CD1c-positive myeloid dendritic cell (primary cell): Measurements from ENCODE around the gene AHI1.
A peak's percentile ranks its signal among the peaks of the same experiment; 100 is the strongest.

Source experiments
- DNase-seq: peaks from one replicate; pipeline ENCODE4 v3.0.0-alpha.2; 2016; ENCODE audit errors: extremely low spot score

The AHI1 gene

GRCh38 chr6:135299256-135299655, 198.3 kb downstream of the AHI1 start:
- DNase-seq: no peak

GRCh38 chr6:135298455-135298854, 199.1 kb downstream of the AHI1 start:
- no peak for DNase-seq

GRCh38 chr6:135296715-135297114, 200.8 kb downstream of the AHI1 start:
- DNase-seq: no peak

GRCh38 chr6:135295085-135295484, 202.5 kb downstream of the AHI1 start:
- DNase-seq: no peak

GRCh38 chr6:135291288-135292076, 206.1 kb downstream of the AHI1 start:
- no peak for DNase-seq

- no peak for DNase-seq
These were observed 207.7 kb downstream of the AHI1 start for GRCh38 chr6:135289816-135290215.

- DNase-seq: peak; percentile 17
These were observed 210.5 kb downstream of the AHI1 start for GRCh38 chr6:135286962-135287538.

GRCh38 chr6:135285165-135285564, 212.4 kb downstream of the AHI1 start:
- DNase-seq: no peak

- no peak for DNase-seq
These were observed 213.6 kb downstream of the AHI1 start for GRCh38 chr6:135283926-135284325.

GRCh38 chr6:135282395-135282794, 215.1 kb downstream of the AHI1 start:
- no peak for DNase-seq

GRCh38 chr6:135281964-135282363, 215.6 kb downstream of the AHI1 start:
- no peak for DNase-seq

- peak; percentile 62 for DNase-seq
These were observed 216.3 kb downstream of the AHI1 start for GRCh38 chr6:135281227-135281626.

- DNase-seq: peak; percentile 58
These were observed 217.0 kb downstream of the AHI1 start for GRCh38 chr6:135280375-135281136.

GRCh38 chr6:135277422-135277821, 220.1 kb downstream of the AHI1 start:
- DNase-seq: no peak

- DNase-seq: no peak
These were observed 222.8 kb downstream of the AHI1 start for GRCh38 chr6:135274561-135275293.

- DNase-seq: no peak
These were observed 225.9 kb downstream of the AHI1 start for GRCh38 chr6:135271626-135272025.

GRCh38 chr6:135270676-135271536, 226.6 kb downstream of the AHI1 start:
- DNase-seq: no peak

- no peak for DNase-seq
These were observed 228.1 kb downstream of the AHI1 start for GRCh38 chr6:135269481-135269891.

- DNase-seq: no peak
These were observed 228.8 kb downstream of the AHI1 start for GRCh38 chr6:135268740-135269139.

GRCh38 chr6:135268263-135268662, 229.3 kb downstream of the AHI1 start:
- no peak for DNase-seq

GRCh38 chr6:135267085-135267484, 230.5 kb downstream of the AHI1 start:
- no peak for DNase-seq
